Measurements from ENCODE around the gene RIC8A. TPM values are rescaled to one million over a fixed set of nuclear protein-coding genes. Genes with fewer than 3 reads are reported as not detected.

The RIC8A gene
- total and polyA plus RNA-seq, 9 of the 15 experiments (the other 6 are each of a cell fraction or from before 2014, with no cell fraction given), result 10.7 to 108 (median 72.1) TPM

- no peak for DNase-seq (ENCODE audit: extremely low read depth in 1 of 4, low spot score in 3 of 4)
- Histone ChIP-seq H3K9me1 (ENCODE audit: control insufficient read depth, insufficient read depth, low read length) (no peaks in the 10 kb centered on the region), H3K4me1 (replicated peaks in 1 of 2; ENCODE audit: control insufficient read depth in 2 of 2, insufficient read depth in 2 of 2, low read length in 2 of 2) (peaks cover 12 to 16% of the 10 kb centered on the region in 2 experiments; a peak in 4 of 5 replicates), H3K4me2 (ENCODE audit: insufficient read depth, low read length) (no peak overlapping the region), H2AFZ (ENCODE audit: low read depth, low read length) (no peak overlapping the region), H4K20me1 (replicated peaks; ENCODE audit: control insufficient read depth, insufficient read depth, low read length) (no peaks in the 10 kb centered on the region), H3K9ac (ENCODE audit: insufficient read depth in 1 of 2, low read depth in 2 of 2, low read length in 2 of 2) (no peak overlapping the region), H3K36me3 (ENCODE audit: control insufficient read depth, insufficient read depth, low read length) (peaks cover 31% of the 10 kb centered on the region; the same call in 2 of the 3 replicates), H3K27me3 (ENCODE audit: control insufficient read depth in 2 of 2, insufficient read depth in 2 of 2, low read length in 2 of 2) (no peaks in the 10 kb centered on the region), H3K9me3 (replicated peaks; ENCODE audit: control insufficient read depth, insufficient read depth, low read depth, low read length) (peaks cover 7% of the 10 kb centered on the region), H3K27ac (ENCODE audit: extremely low read depth, low read depth, low read length) (no peak overlapping the region), H3K4me3 (no peak overlapping the region), H3K79me2 (ENCODE audit: control insufficient read depth, insufficient read depth, low read length) (peaks cover 3% of the 10 kb centered on the region; the same call in 1 of the 3 replicates)
- CTCF ChIA-PET (ENCODE audit: low intra/inter-chr PET ratio), result no interaction called here
- TF ChIP-seq CBX3 (IDR thresholded peaks at IDR 0.05; ENCODE audit: borderline replicate concordance in 1 of 2, low read length in 2 of 2) (peak in 1 of 2 experiments; percentile 72; a peak in 1 of 3 replicates), CBX5 (IDR thresholded peaks at IDR 0.05; ENCODE audit: borderline replicate concordance, low read depth) (0 out of 2 replicates have a peak, but pooled peaks have one; percentile 40), ZNF764 (CRISPR knock-in tag; IDR thresholded peaks at IDR 0.05; ENCODE audit: low read depth) (no peak)
- WGBS (ENCODE audit: insufficient coverage, low coverage, missing lambda C conversion rate), result 83% methylated on average over 7 of the region's 7 CpGs
- in situ Hi-C loops (cut with MboI), result no loop called here
- BruUV-seq (replicated peaks), result no TSS peak
- FAIRE-seq, result no peak
- intact Hi-C loops (cut with micrococcal nuclease), result no loop called here
- no peak for ATAC-seq
- POLR2A ChIA-PET, result interaction anchor here (0.5 to 0.7 kb wide), 3 partner anchors 8 to 275 kb away, joined by 3 to 4 read pairs (median 3); no protein-coding TSS in a partner anchor
Measured at GRCh38 chr11:224424-224823, 16.9 kb downstream of the RIC8A start.

GRCh38 chr11:225734-226453, 18.4 kb downstream of the RIC8A start:
- Histone ChIP-seq H2AFZ (ENCODE audit: low read depth, low read length) (no peak overlapping the region), H3K27ac (ENCODE audit: extremely low read depth, low read depth, low read length) (peak overlapping the region; percentile 24; the same call in 1 of the 3 replicates), H4K20me1 (replicated peaks; ENCODE audit: control insufficient read depth, insufficient read depth, low read length) (no peaks in the 10 kb centered on the region), H3K4me2 (ENCODE audit: insufficient read depth, low read length) (no peak overlapping the region), H3K79me2 (ENCODE audit: control insufficient read depth, insufficient read depth, low read length) (peaks cover 3% of the 10 kb centered on the region; the same call in 1 of the 3 replicates), H3K9ac (ENCODE audit: insufficient read depth in 1 of 2, low read depth in 2 of 2, low read length in 2 of 2) (no peak overlapping the region), H3K36me3 (ENCODE audit: control insufficient read depth, insufficient read depth, low read length) (peaks cover 35% of the 10 kb centered on the region; the same call in 2 of the 3 replicates), H3K4me1 (replicated peaks in 1 of 2; ENCODE audit: control insufficient read depth in 2 of 2, insufficient read depth in 2 of 2, low read length in 2 of 2) (peaks cover 10 to 16% of the 10 kb centered on the region in 2 experiments; a peak in 4 of 5 replicates), H3K9me3 (replicated peaks; ENCODE audit: control insufficient read depth, insufficient read depth, low read depth, low read length) (peaks cover 7% of the 10 kb centered on the region), H3K9me1 (ENCODE audit: control insufficient read depth, insufficient read depth, low read length) (no peaks in the 10 kb centered on the region), H3K4me3 (no peak overlapping the region), H3K27me3 (ENCODE audit: control insufficient read depth in 2 of 2, insufficient read depth in 2 of 2, low read length in 2 of 2) (no peaks in the 10 kb centered on the region)
- POLR2A ChIA-PET, result no interaction called here
- intact Hi-C loops (cut with micrococcal nuclease) (no loop called here), in situ Hi-C loops (cut with MboI) (no loop called here)
- DNase-seq (ENCODE audit: extremely low read depth in 1 of 4, low spot score in 3 of 4), result no peak
- FAIRE-seq, result no peak
- no peak for TF ChIP-seq SRF (CRISPR knock-in tag; IDR thresholded peaks at IDR 0.05)
- TF ChIP-seq ZBTB2 (IDR thresholded peaks at IDR 0.05), result no peak
- no TSS peak for BruUV-seq (replicated peaks)
- CTCF ChIA-PET (ENCODE audit: low intra/inter-chr PET ratio), result no interaction called here
- no peak for ATAC-seq
- WGBS (ENCODE audit: insufficient coverage, low coverage, missing lambda C conversion rate), result 97% methylated on average over 8 of the region's 10 CpGs
